ENCODE measurements around the gene CFAP161.

Gene CFAP161

DNA sequence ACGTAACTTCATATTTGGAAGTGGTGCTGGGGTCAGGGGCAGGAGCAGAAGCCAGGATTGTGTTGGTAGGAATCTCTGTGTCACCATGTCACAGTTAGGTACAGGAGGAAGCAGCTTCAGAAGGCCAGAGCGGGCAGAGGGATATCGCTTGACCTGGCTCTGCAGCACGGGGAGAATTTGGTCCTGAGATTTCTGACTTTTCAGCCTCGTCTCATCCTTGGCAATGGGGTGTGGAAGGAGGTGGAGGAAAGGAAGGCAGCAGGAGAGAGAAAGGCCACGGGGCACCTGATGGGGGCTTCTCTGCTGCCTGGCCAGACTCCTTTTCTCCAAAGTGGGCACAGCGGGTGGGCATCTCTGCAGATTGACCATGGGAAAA lies 63.2 kb downstream of the CFAP161 start:
- no peak overlapping the region for H3K4me3 ChIP-seq (ENCODE audit: low read length in 2 of 2)
- no peak overlapping the region for H3K9ac ChIP-seq (ENCODE audit: low read length in 2 of 2)
- H3K36me3 ChIP-seq (ENCODE audit: control insufficient read depth in 2 of 2, insufficient read depth in 2 of 2, low read length in 2 of 2), result no peaks in the 10 kb centered on the region
- peaks cover 2% of the 10 kb centered on the region for H3K4me1 ChIP-seq (ENCODE audit: control insufficient read depth, insufficient read depth, low read length)
- no peak overlapping the region for H3K27ac ChIP-seq (ENCODE audit: low read length)
- H3K27me3 ChIP-seq (ENCODE audit: control insufficient read depth in 1 of 2, insufficient read depth in 2 of 2, low read length in 2 of 2), result no peaks in the 10 kb centered on the region
- H3K9me3 ChIP-seq (ENCODE audit: control insufficient read depth in 2 of 2, low read length in 2 of 2), result no peaks in the 10 kb centered on the region

DNA sequence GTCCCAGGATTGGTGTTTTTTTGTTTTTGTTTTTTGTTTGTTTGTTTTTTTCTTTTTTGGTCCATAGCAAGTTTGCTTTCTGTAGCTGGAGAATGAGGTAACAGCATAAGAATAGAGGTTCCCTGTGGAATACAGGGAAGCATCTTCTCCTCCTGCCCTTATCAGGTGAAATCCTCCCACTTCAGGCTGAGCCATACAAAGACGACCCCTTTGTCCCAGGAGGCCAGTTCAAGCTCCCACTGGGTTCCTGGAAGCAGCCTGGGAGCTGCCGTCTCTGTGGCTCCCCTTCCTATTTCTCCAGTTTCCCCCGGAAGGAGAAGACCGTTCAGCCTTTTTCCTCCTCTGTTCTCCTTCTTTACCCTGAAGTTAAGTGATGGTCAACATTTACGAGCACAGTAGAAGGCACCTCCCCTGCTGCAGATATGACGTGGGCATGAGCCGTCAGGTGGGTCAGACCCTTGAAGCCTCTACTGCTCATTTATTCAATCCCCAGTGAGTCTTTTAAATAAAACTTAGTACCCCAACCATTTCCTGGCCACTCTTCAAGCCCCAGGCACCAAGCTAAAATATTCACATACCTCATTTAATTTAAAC lies 63.7 kb downstream of the CFAP161 start:
- Histone ChIP-seq H3K9me3 (ENCODE audit: control insufficient read depth in 2 of 2, low read length in 2 of 2) (no peaks in the 10 kb centered on the region), H3K9ac (ENCODE audit: low read length in 2 of 2) (no peak overlapping the region), H3K27me3 (ENCODE audit: control insufficient read depth in 1 of 2, insufficient read depth in 2 of 2, low read length in 2 of 2) (no peaks in the 10 kb centered on the region), H3K36me3 (ENCODE audit: control insufficient read depth in 2 of 2, insufficient read depth in 2 of 2, low read length in 2 of 2) (no peaks in the 10 kb centered on the region), H3K4me1 (ENCODE audit: control insufficient read depth, insufficient read depth, low read length) (peaks cover 2% of the 10 kb centered on the region), H3K27ac (ENCODE audit: low read length) (no peak overlapping the region), H3K4me3 (ENCODE audit: low read length in 2 of 2) (no peak overlapping the region)

Data from stomach smooth muscle (tissue), 2 donors.